H1 (cell line): Measurements from ENCODE around the gene TP53I3. TPM values are rescaled to one million over a fixed set of nuclear protein-coding genes. Genes with fewer than 3 reads are reported as not detected.

Source experiments
- CTCF ChIA-PET: fragments of 300-600 bp; sonication (Branson Sonifier 250); formaldehyde crosslinking; loops from one replicate; lab custom pipeline; 2021; ENCODE audit not compliant: partially characterized antibody; lab: Charles Lee
- POLR2A ChIA-PET: fragments of 300-600 bp; sonication (Branson Sonifier 250); formaldehyde crosslinking; loops from one replicate; lab custom pipeline; 2021; ENCODE audit warnings: inconsistent platforms; ENCODE audit not compliant: partially characterized antibody; lab: Charles Lee
- DNase-seq, 2 experiments: peaks; one replicate each; pipeline versions ENCODE4 v3.0.0 to v3.0.0-alpha.2; 2010 to 2022; ENCODE audit warnings: low spot score in 2 of 2, low read depth in 1 of 2, mixed read lengths in 1 of 2
- FAIRE-seq: peaks from 2 replicates; lab custom pipeline; 2011; peaks lifted over from hg19 to GRCh38; lab: Jason Lieb, UNC
- H2AFZ ChIP-seq: 2 replicates; pipeline ENCODE4 v1.8.1; 2012; ENCODE audit warnings: low read length, inconsistent platforms
- H2AK5ac ChIP-seq: 2 replicates; pipeline ENCODE4 v1.6.1; 2013; ENCODE audit warnings: low read depth, low read length
- H2BK120ac ChIP-seq: replicated peaks from 2 replicates; pipeline ENCODE3; 2013; ENCODE audit warnings: low read depth, low read length, inconsistent platforms
- H2BK12ac ChIP-seq: 2 replicates; pipeline ENCODE4 v1.6.1; 2013; ENCODE audit warnings: low read depth, low read length
- H2BK15ac ChIP-seq: 2 replicates; pipeline ENCODE4 v1.6.1; 2013; ENCODE audit warnings: low read length
- H2BK20ac ChIP-seq: 2 replicates; pipeline ENCODE4 v1.6.1; 2013; ENCODE audit warnings: low read length
- H2BK5ac ChIP-seq: 2 replicates; pipeline ENCODE4 v1.6.1; 2013; ENCODE audit warnings: low read depth, low read length
- H3K14ac ChIP-seq: 2 replicates; pipeline ENCODE4 v1.6.1; 2013; ENCODE audit warnings: inconsistent platforms; ENCODE audit not compliant: insufficient read length
- H3K18ac ChIP-seq: 2 replicates; pipeline ENCODE4 v1.6.1; 2013; ENCODE audit warnings: low read length; ENCODE audit errors: extremely low read depth
- H3K23ac ChIP-seq: 2 replicates; pipeline ENCODE4 v1.6.1; 2013; ENCODE audit warnings: inconsistent platforms; ENCODE audit not compliant: insufficient read length
- H3K23me2 ChIP-seq: 2 replicates; pipeline ENCODE4 v1.6.1; 2013; ENCODE audit warnings: low read depth, low read length
- H3K27ac ChIP-seq: 2 replicates; pipeline ENCODE4 v1.6.1; 2011; ENCODE audit warnings: low read depth, low read length, inconsistent platforms
- H3K27me3 ChIP-seq, 4 experiments: replicated peaks in 1 of 4; 1 replicate in 1 of 4; 2 replicates in 3 of 4; pipeline versions ENCODE4 v1.6.1 to v1.8.1; 2011 to 2013; ENCODE audit warnings: low read length in 3 of 4, mild to moderate bottlenecking in 3 of 4, inconsistent platforms in 2 of 4, mixed read lengths in 2 of 4, moderate library complexity in 1 of 4; ENCODE audit not compliant: control insufficient read depth in 3 of 4, insufficient read depth in 3 of 4; ENCODE audit errors: extremely low read depth in 1 of 4
- H3K36me3 ChIP-seq, 4 experiments: 2 replicates each; pipeline versions ENCODE4 v1.6.1 to v1.8.1; 2011 to 2013; ENCODE audit warnings: mild to moderate bottlenecking in 4 of 4, low read length in 3 of 4, moderate library complexity in 2 of 4, control low read depth in 1 of 4, inconsistent platforms in 1 of 4; ENCODE audit not compliant: insufficient read depth in 4 of 4, control insufficient read depth in 2 of 4
- H3K4ac ChIP-seq: replicated peaks from 2 replicates; pipeline ENCODE3; 2013; ENCODE audit warnings: low read length, low read depth, mixed read lengths, inconsistent platforms; ENCODE audit not compliant: insufficient read length
- H3K4me1 ChIP-seq, 4 experiments: replicated peaks in 1 of 4; 1 replicate in 1 of 4; 2 replicates in 3 of 4; pipeline versions ENCODE4 v1.6.1 to v1.8.1; 2011 to 2013; ENCODE audit warnings: low read length in 3 of 4, inconsistent platforms in 2 of 4, mixed read lengths in 1 of 4; ENCODE audit not compliant: insufficient read depth in 4 of 4, control insufficient read depth in 3 of 4
- H3K4me2 ChIP-seq, 2 experiments: 2 replicates each; pipeline versions ENCODE4 v1.6.1 to v1.8.1; 2011 to 2013; ENCODE audit warnings: low read depth in 2 of 2, low read length in 2 of 2, control low read depth in 1 of 2, inconsistent platforms in 1 of 2, mild to moderate bottlenecking in 1 of 2; ENCODE audit not compliant: insufficient read depth in 1 of 2
- H3K4me3 ChIP-seq, 4 experiments: fragments of 200-600, 300-600 bp in 1 of 4; sonication (generic), shearing (Covaris generic), sonication (Bioruptor Twin) in 1 of 4; 2 replicates each; pipeline versions ENCODE4 v1.5.1 to v1.8.1; 2011 to 2016; ENCODE audit warnings: low read length in 4 of 4, low read depth in 3 of 4, control low read depth in 2 of 4, inconsistent platforms in 2 of 4, mild to moderate bottlenecking in 2 of 4, mixed read lengths in 1 of 4, moderate library complexity in 1 of 4; ENCODE audit not compliant: insufficient read depth in 2 of 4; ENCODE audit errors: extremely low read depth in 1 of 4
- H3K56ac ChIP-seq: replicated peaks from 2 replicates; pipeline ENCODE3; 2013; ENCODE audit warnings: low read depth, mild to moderate bottlenecking, mixed read lengths, low read length, inconsistent platforms; ENCODE audit not compliant: insufficient read length
- H3K79me1 ChIP-seq: 2 replicates; pipeline ENCODE4 v1.6.1; 2013; ENCODE audit warnings: low read depth, low read length, control low read depth
- H3K79me2 ChIP-seq, 2 experiments: 2 replicates each; pipeline versions ENCODE4 v1.6.1 to v1.8.1; 2012 to 2013; ENCODE audit warnings: low read length in 2 of 2, mild to moderate bottlenecking in 2 of 2, inconsistent platforms in 1 of 2; ENCODE audit not compliant: insufficient read depth in 2 of 2, control insufficient read depth in 1 of 2
- H3K9ac ChIP-seq, 4 experiments: replicated peaks in 1 of 4; 1 replicate in 1 of 4; 2 replicates in 3 of 4; pipeline versions ENCODE4 v1.6.1 to v1.8.1; 2011 to 2013; ENCODE audit warnings: low read depth in 3 of 4, low read length in 3 of 4, control low read depth in 2 of 4, mild to moderate bottlenecking in 2 of 4, moderate library complexity in 2 of 4, inconsistent platforms in 1 of 4; ENCODE audit errors: extremely low read depth in 1 of 4
- H3K9me3 ChIP-seq, 2 experiments: 2 replicates each; pipeline versions ENCODE4 v1.6.1 to v1.8.1; 2012 to 2013; ENCODE audit warnings: mild to moderate bottlenecking in 2 of 2, moderate library complexity in 2 of 2, control low read depth in 1 of 2, inconsistent platforms in 1 of 2, low read depth in 1 of 2, low read length in 1 of 2, mixed read lengths in 1 of 2; ENCODE audit not compliant: insufficient read depth in 2 of 2
- H4K20me1 ChIP-seq, 2 experiments: replicated peaks in 1 of 2; 2 replicates each; pipeline versions ENCODE3 to v1.8.1; 2011 to 2013; ENCODE audit warnings: inconsistent platforms in 2 of 2, low read length in 2 of 2, mild to moderate bottlenecking in 1 of 2; ENCODE audit not compliant: insufficient read depth in 2 of 2, control insufficient read depth in 1 of 2
- H4K5ac ChIP-seq: 2 replicates; pipeline ENCODE4 v1.6.1; 2013; ENCODE audit warnings: low read length, low read depth, mixed read lengths, inconsistent platforms; ENCODE audit not compliant: insufficient read length
- H4K8ac ChIP-seq: 2 replicates; pipeline ENCODE4 v1.8.0; 2013; ENCODE audit warnings: mild to moderate bottlenecking, moderate library complexity, low read length, inconsistent platforms; ENCODE audit not compliant: insufficient read depth; ENCODE audit errors: extremely low read depth
- H4K91ac ChIP-seq: replicated peaks from 2 replicates; pipeline ENCODE3; 2013; ENCODE audit warnings: low read length, mixed read lengths, inconsistent platforms; ENCODE audit not compliant: insufficient read length
- HDAC6 ChIP-seq: IDR thresholded peaks from one replicate; pipeline ENCODE4 v1.7.1; 2012; ENCODE audit warnings: low read depth, mild to moderate bottlenecking, inconsistent platforms, low read length, moderate library complexity
- SIN3A ChIP-seq, 2 experiments: IDR thresholded peaks in 1 of 2; conservative IDR thresholded peaks in 1 of 2; 2 replicates each; pipeline ENCODE4 v1.6.1; 2011 to 2012; ENCODE audit warnings: low read length in 2 of 2, improper control_type of control experiment in 1 of 2, low read depth in 1 of 2, mild to moderate bottlenecking in 1 of 2
- WGBS, 2 experiments: shearing (Covaris generic) in 1 of 2; methylation state at CpG; one replicate each; pipeline versions ENCODE4 v1.1.6 to v1.1.7; 2013 to 2015; ENCODE audit warnings: low lambda C conversion rate in 2 of 2, mixed read lengths in 2 of 2, inconsistent platforms in 1 of 2, low coverage in 1 of 2, missing lambda C conversion rate in 1 of 2; ENCODE audit not compliant: insufficient replicate concordance in 2 of 2, insufficient coverage in 1 of 2, insufficient read length in 1 of 2; ENCODE audit errors: extremely low coverage in 1 of 2, missing lambda C conversion rate in 1 of 2; 5-methylcytosine and 5-hydroxymethylcytosine counted together
- polyA plus RNA-seq, 7 experiments: library from polyadenylated mRNA; depleted of rRNA in 3 of 7; stranded (reverse) in 5 of 7; unstranded in 2 of 7; fragments of >200 nt in 5 of 7; fragments of 200-250 nt in 2 of 7; gene quantifications; 1 replicate in 5 of 7; 2 replicates in 1 of 7; 4 replicates in 1 of 7; pipeline versions ENCODE4 v1.2.1 to v1.2.3, GENCODE V29; 2011 to 2013; ENCODE audit warnings: missing spikeins in 2 of 7, mixed read lengths in 2 of 7
- total RNA-seq: library from RNA; stranded (reverse); fragmentation: NEBNext Ultra II Directional; extraction: Animal tissue kit (Norgen Biotek cat#: 25700); gene quantifications from 2 replicates; pipeline ENCODE4 v1.2.1, GENCODE V29; 2021

TP53I3 gene
- total and polyA plus RNA-seq, 2 of the 8 experiments (the other 6 are each of a cell fraction or from before 2014, with no cell fraction given), result 29.4 to 34.5 TPM

- Histone ChIP-seq H2BK5ac (no peak overlapping the region), H3K56ac (peak overlapping the region; percentile 54), H4K5ac (peak overlapping the region; percentile 9), H3K14ac (no peak overlapping the region), H3K18ac (peak overlapping the region; percentile 51; the same call in 1 of the 2 replicates), H2BK20ac (no peak overlapping the region), H4K91ac (no peak overlapping the region), H3K4ac (no peak overlapping the region), H2BK120ac (no peak overlapping the region), H3K4me1 (peaks cover 4 to 7% (median 6%) of the 10 kb centered on the region in 4 experiments; a peak in 6 of 7 replicates), H2AFZ (peak overlapping the region; percentile 74; the same call in 1 of the 2 replicates), H2AK5ac (no peak overlapping the region), H3K4me3 (peak overlapping the region; percentile 60 to 68 (median 66)), H3K9me3 (no peaks in the 10 kb centered on the region), H3K27ac (no peak overlapping the region), H2BK12ac (0 out of 2 replicates have a peak overlapping the region, but pooled peaks have one; percentile 39), H3K23me2 (peaks cover 3% of the 10 kb centered on the region), H3K23ac (no peak overlapping the region), H4K20me1 (no peaks in the 10 kb centered on the region), H3K79me1 (no peaks in the 10 kb centered on the region), H3K4me2 (peak overlapping the region; percentile 75 to 80), H3K79me2 (no peaks in the 10 kb centered on the region), H3K36me3 (no peaks in the 10 kb centered on the region), H3K27me3 (peaks cover 0 to 10% (median 4%) of the 10 kb centered on the region in 4 experiments; a peak in 4 of 7 replicates), H4K8ac (no peak overlapping the region; the same call in 1 of the 2 replicates), H3K9ac (peak overlapping the region in 3 of 4 experiments; percentile 36 to 80 (median 49); a peak in 3 of 7 replicates), H2BK15ac (0 out of 2 replicates have a peak overlapping the region, but pooled peaks have one; percentile 19)
- TF ChIP-seq HDAC6, result no peak
- TF ChIP-seq SIN3A (conservative IDR thresholded peaks at IDR 0.05 in 1 of 2, IDR thresholded peaks at IDR 0.05 in 1 of 2; ENCODE audit: low read depth in 1 of 2, low read length in 2 of 2), result 0 out of 4 replicates have a peak, but pooled peaks of 1 of the 2 experiments have one; percentile 46
- WGBS, 2 experiments, result 35% methylated on average over 9 of the region's 9 CpGs; no CpG with 5 or more reads in 1 of the 2 experiments
- DNase-seq (peak in 1 of 2 experiments; percentile 74), FAIRE-seq (no peak)
- CTCF ChIA-PET, result interaction anchor here (1.0 kb wide), 1 partner anchor 40 kb away, joined by 3 read pairs; no protein-coding TSS in a partner anchor
- POLR2A ChIA-PET, result interaction anchor here (0.9 to 2.2 kb wide), 2 partner anchors 40 to 44 kb away, joined by 3 to 9 read pairs; no protein-coding TSS in a partner anchor
Observed at GRCh38 chr2:24123922-24124580, 39.4 kb upstream of the TP53I3 start.
